IMR-90 (cell line): Measurements from ENCODE around the gene HS3ST6. TPM values are rescaled to one million over a fixed set of nuclear protein-coding genes. Genes with fewer than 3 reads are reported as not detected.
A peak's percentile ranks its signal among the peaks of the same experiment; 100 is the strongest.

Experiments used
- ATAC-seq: fragments of 200-7000 bp; cut with Tn5 transposase; 2 replicates; pipeline ENCODE4 v1.9.1; 2020; ENCODE audit warnings: low read depth, mild to moderate bottlenecking, moderate library complexity
- BruUV-seq: library from RNA; stranded (reverse); fragments of 400-500 nt; replicated peaks from 2 replicates; lab custom pipeline; 2021; lab: Mats Ljungman, UMichigan
- CTCF ChIA-PET: fragments of 300-600 bp; formaldehyde crosslinking; extraction: SDS; loops from one replicate; lab custom pipeline; 2021; ENCODE audit warnings: antibody characterized with exemption; lab: Yijun Ruan, JAX
- POLR2A ChIA-PET: fragments of 300-600 bp; sonication (Branson Sonifier 250); formaldehyde crosslinking; loops from one replicate; lab custom pipeline; 2022; ENCODE audit warnings: antibody characterized with exemption; ENCODE audit not compliant: unreplicated experiment; lab: Charles Lee
- DNase-seq: peaks from one replicate; pipeline ENCODE4 v3.0.0; 2013
- H2AFZ ChIP-seq: replicated peaks from 2 replicates; pipeline ENCODE3; 2013; ENCODE audit warnings: low read length, mild to moderate bottlenecking; ENCODE audit not compliant: poor library complexity
- H2AK5ac ChIP-seq: 2 replicates; pipeline ENCODE4 v1.6.1; 2013; ENCODE audit warnings: low read depth, low read length, inconsistent platforms
- H2AK9ac ChIP-seq: replicated peaks from 2 replicates; pipeline ENCODE3; 2013; ENCODE audit warnings: mild to moderate bottlenecking, low read depth, low read length, moderate library complexity; ENCODE audit not compliant: poor library complexity
- H2BK120ac ChIP-seq: 2 replicates; pipeline ENCODE4 v1.6.1; 2013; ENCODE audit warnings: low read depth, low read length, inconsistent platforms
- H2BK15ac ChIP-seq: 3 replicates; pipeline ENCODE4 v1.6.1; 2013; ENCODE audit warnings: low read depth, low read length, inconsistent platforms
- H2BK20ac ChIP-seq: 2 replicates; pipeline ENCODE4 v1.6.1; 2013; ENCODE audit warnings: low read depth, mild to moderate bottlenecking, inconsistent platforms, low read length, moderate library complexity
- H2BK5ac ChIP-seq: 2 replicates; pipeline ENCODE4 v1.6.1; 2013; ENCODE audit warnings: mild to moderate bottlenecking, low read depth, low read length, inconsistent platforms; ENCODE audit not compliant: poor library complexity, severe bottlenecking
- H3K14ac ChIP-seq: replicated peaks from 2 replicates; pipeline ENCODE4 v1.6.1; 2013; ENCODE audit warnings: low read depth, low read length, inconsistent platforms
- H3K18ac ChIP-seq: 2 replicates; pipeline ENCODE4 v1.6.1; 2013; ENCODE audit warnings: low read depth, low read length, control low read depth
- H3K23ac ChIP-seq: 2 replicates; pipeline ENCODE4 v1.6.1; 2013; ENCODE audit warnings: low read depth, low read length, inconsistent platforms
- H3K27ac ChIP-seq: 2 replicates; pipeline ENCODE4 v1.5.1; 2013; ENCODE audit warnings: mild to moderate bottlenecking, control low read depth, low read length; ENCODE audit not compliant: insufficient read depth
- H3K27me3 ChIP-seq: 2 replicates; pipeline ENCODE4 v1.6.1; 2013; ENCODE audit warnings: low read length; ENCODE audit not compliant: control insufficient read depth, insufficient read depth
- H3K36me3 ChIP-seq: 2 replicates; pipeline ENCODE4 v1.6.1; 2013; ENCODE audit warnings: low read length, mixed read lengths; ENCODE audit not compliant: control insufficient read depth, insufficient read depth
- H3K4ac ChIP-seq: 2 replicates; pipeline ENCODE4 v1.6.1; 2013; ENCODE audit warnings: low read depth, low read length, inconsistent platforms
- H3K4me1 ChIP-seq: 2 replicates; pipeline ENCODE4 v1.6.1; 2013; ENCODE audit warnings: low read length, mixed read lengths; ENCODE audit not compliant: control insufficient read depth, insufficient read depth
- H3K4me2 ChIP-seq: 2 replicates; pipeline ENCODE4 v1.6.1; 2013; ENCODE audit warnings: low read depth, mild to moderate bottlenecking, control low read depth, low read length, moderate library complexity
- H3K4me3 ChIP-seq: 2 replicates; pipeline ENCODE4 v1.5.1; 2013; ENCODE audit warnings: low read depth, mild to moderate bottlenecking, control low read depth, low read length, moderate library complexity; ENCODE audit not compliant: insufficient read depth
- H3K56ac ChIP-seq: 2 replicates; pipeline ENCODE4 v1.6.1; 2013; ENCODE audit warnings: low read length, inconsistent platforms; ENCODE audit not compliant: insufficient read depth; ENCODE audit errors: extremely low read depth
- H3K79me1 ChIP-seq, 2 experiments: 2 replicates each; pipeline ENCODE4 v1.6.1; 2013; ENCODE audit warnings: low read length in 2 of 2, inconsistent platforms in 1 of 2, low read depth in 1 of 2
- H3K9ac ChIP-seq: 2 replicates; pipeline ENCODE4 v1.6.1; 2013; ENCODE audit warnings: low read depth, low read length, control low read depth
- H3K9me1 ChIP-seq: 2 replicates; pipeline ENCODE4 v1.6.1; 2013; ENCODE audit warnings: low read length, inconsistent platforms; ENCODE audit not compliant: insufficient read depth
- H3K9me3 ChIP-seq: 2 replicates; pipeline ENCODE4 v1.6.1; 2013; ENCODE audit warnings: low read length; ENCODE audit not compliant: control insufficient read depth, insufficient read depth
- H4K20me1 ChIP-seq: 2 replicates; pipeline ENCODE4 v1.6.1; 2013; ENCODE audit warnings: low read length, inconsistent platforms; ENCODE audit not compliant: insufficient read depth
- H4K5ac ChIP-seq: 2 replicates; pipeline ENCODE4 v1.6.1; 2013; ENCODE audit warnings: mild to moderate bottlenecking, low read depth, low read length, control low read depth
- H4K8ac ChIP-seq, 2 experiments: 2 replicates each; pipeline ENCODE4 v1.6.1; 2013; ENCODE audit warnings: low read depth in 2 of 2, low read length in 2 of 2, control low read depth in 1 of 2, inconsistent platforms in 1 of 2
- H4K91ac ChIP-seq: 2 replicates; pipeline ENCODE4 v1.6.1; 2013; ENCODE audit warnings: low read depth, low read length, inconsistent platforms; ENCODE audit not compliant: insufficient read depth
- CEBPB ChIP-seq: IDR thresholded peaks from 2 replicates; pipeline ENCODE4 v1.6.1; 2012; ENCODE audit warnings: low read depth, low read length, improper control_type of control experiment
- CHD1 ChIP-seq: IDR thresholded peaks from 2 replicates; pipeline ENCODE4 v1.6.1; 2012; ENCODE audit warnings: low read depth, low read length, improper control_type of control experiment
- CTCF ChIP-seq: conservative IDR thresholded peaks from 2 replicates; pipeline ENCODE4 v1.5.1; 2012; ENCODE audit warnings: mild to moderate bottlenecking, low read depth, low read length, improper control_type of control experiment
- ELK1 ChIP-seq: fragments of 150-350 bp; IDR thresholded peaks from 2 replicates; pipeline ENCODE4 v1.6.1; 2016; ENCODE audit warnings: low read depth, mild to moderate bottlenecking, low read length, moderate library complexity, borderline replicate concordance
- FOS ChIP-seq: fragments of 150-350 bp; IDR thresholded peaks from 2 replicates; pipeline ENCODE4 v1.6.1; 2016; ENCODE audit warnings: low read depth, low read length
- MAZ ChIP-seq: IDR thresholded peaks from 2 replicates; pipeline ENCODE4 v1.6.1; 2012; ENCODE audit warnings: low read depth, mild to moderate bottlenecking, low read length, improper control_type of control experiment, moderate library complexity, borderline replicate concordance
- MXI1 ChIP-seq: IDR thresholded peaks from 2 replicates; pipeline ENCODE4 v1.6.1; 2012; ENCODE audit warnings: low read depth, mild to moderate bottlenecking, low read length, moderate library complexity, borderline replicate concordance
- POLR2A ChIP-seq: IDR thresholded peaks from 2 replicates; pipeline ENCODE4 v1.6.1; 2012; ENCODE audit warnings: mild to moderate bottlenecking, low read depth, low read length
- RFX5 ChIP-seq: IDR thresholded peaks from 2 replicates; pipeline ENCODE4 v1.8.0; 2012; ENCODE audit warnings: low read depth, mild to moderate bottlenecking, low read length, moderate library complexity
- USF2 ChIP-seq: fragments of 150-350 bp; IDR thresholded peaks from 2 replicates; pipeline ENCODE4 v1.6.1; 2017; ENCODE audit warnings: mild to moderate bottlenecking, antibody characterized with exemption, low read length, low read depth
- WGBS, 2 experiments: methylation state at CpG; one replicate each; pipeline versions ENCODE4 v1.1.5 to v1.1.7; 2013; ENCODE audit warnings: missing lambda C conversion rate in 2 of 2; ENCODE audit not compliant: insufficient read length in 1 of 2; ENCODE audit errors: extremely low coverage in 2 of 2; 5-methylcytosine and 5-hydroxymethylcytosine counted together
- dilution Hi-C: fragments of 300-500 bp; cut with HindIII; formaldehyde crosslinking; loops from one replicate; pipeline ENCODE4 v1.14.3; 2018; ENCODE audit warnings: low sequenced_read_pairs; ENCODE audit not compliant: unreplicated experiment
- in situ Hi-C: fragments of 300-500 bp; cut with MboI; formaldehyde crosslinking; loops from 3 replicates; pipeline ENCODE4 v1.14.3; 2019; ENCODE audit warnings: low sequenced_read_pairs, inconsistent platforms, mixed read lengths
- intact Hi-C: fragments of 100-400 bp; cut with micrococcal nuclease; formaldehyde crosslinking; loops from 2 replicates; pipeline ENCODE4 v1.10.0; 2022
- polyA plus RNA-seq, 3 experiments: library from polyadenylated mRNA; depleted of rRNA; stranded (reverse); fragments of >200 nt; gene quantifications; 2 replicates each; pipeline ENCODE4 v1.2.3, GENCODE V29; 2012; ENCODE audit warnings: low replicate concordance in 1 of 3
- total RNA-seq: library from RNA; depleted of rRNA; stranded (reverse); fragments of >200 nt; gene quantifications from 2 replicates; pipeline ENCODE4 v1.2.3, GENCODE V29; 2012

The HS3ST6 gene
- total and polyA plus RNA-seq, 2 of the 4 experiments (the other 2 are of a cell fraction): not detected

GRCh38 chr16:1945559-1946391 is 27.6 kb upstream of the HS3ST6 start:
- H2BK5ac ChIP-seq: no peak overlapping the region
- H3K9me1 ChIP-seq: no peaks in the 10 kb centered on the region
- H2AK9ac ChIP-seq: no peak overlapping the region
- dilution Hi-C loops: no loop called here
- H3K9me3 ChIP-seq: no peaks in the 10 kb centered on the region
- BruUV-seq: no TSS peak
- H2BK20ac ChIP-seq: no peak overlapping the region
- H3K23ac ChIP-seq: no peak overlapping the region
- in situ Hi-C loops: no loop called here
- ChIA-PET CTCF (no interaction called here), POLR2A (no interaction called here)
- ATAC-seq: no peak
- H3K56ac ChIP-seq: no peak overlapping the region
- WGBS, 2 experiments: 84% methylated on average over 3 of the region's 19 CpGs; no CpG with 5 or more reads in 1 of the 2 experiments
- H2BK15ac ChIP-seq: no peak overlapping the region
- TF ChIP-seq FOS: no peak
- no peak for TF ChIP-seq RFX5
- TF ChIP-seq CTCF: no peak
- TF ChIP-seq POLR2A: no peak
- no peak for TF ChIP-seq MXI1
- TF ChIP-seq MAZ: no peak
- no peak for TF ChIP-seq ELK1
- no peak for TF ChIP-seq USF2
- TF ChIP-seq CHD1: no peak
- TF ChIP-seq CEBPB: no peak
- no peak for DNase-seq
- no peak overlapping the region for H3K9ac ChIP-seq
- peaks cover 9 to 13% of the 10 kb centered on the region in 2 experiments; a peak in 3 of 4 replicates for H3K79me1 ChIP-seq
- peaks cover 5% of the 10 kb centered on the region; the same call in 1 of the 2 replicates for H3K4me1 ChIP-seq
- H3K4me2 ChIP-seq: no peak overlapping the region
- H3K14ac ChIP-seq: no peak overlapping the region
- intact Hi-C loops: no loop called here
- no peak overlapping the region for H3K4me3 ChIP-seq
- H2AFZ ChIP-seq: peak overlapping the region; percentile 58
- no peak overlapping the region for H4K5ac ChIP-seq
- peaks cover 1% of the 10 kb centered on the region; the same call in 1 of the 2 replicates for H3K36me3 ChIP-seq
- no peak overlapping the region for H3K4ac ChIP-seq
- H3K27ac ChIP-seq: no peak overlapping the region
- no peaks in the 10 kb centered on the region for H3K27me3 ChIP-seq
- H2BK120ac ChIP-seq: no peak overlapping the region
- no peak overlapping the region for H4K8ac ChIP-seq
- no peak overlapping the region for H3K18ac ChIP-seq
- no peaks in the 10 kb centered on the region for H4K20me1 ChIP-seq
- no peak overlapping the region for H2AK5ac ChIP-seq
- H4K91ac ChIP-seq: no peak overlapping the region
